Right lobe of liver (tissue), 6 donors: ENCODE measurements around the gene GALNT13. TPM values are rescaled to one million over a fixed set of nuclear protein-coding genes. Genes with fewer than 3 reads are reported as not detected.

ENCODE experiments used
- ATAC-seq, 4 donors: fragments of 200-7000 bp; cut with Tn5 transposase; one replicate each; pipeline ENCODE4 v1.9.1; 2020; ENCODE audit warnings: mild to moderate bottlenecking in 4 of 4, moderate library complexity in 4 of 4
- DNase-seq, 3 donors: peaks; one replicate each; pipeline ENCODE4 v3.0.0-alpha.2; 2020
- H3K27ac ChIP-seq, 3 donors: fragments of 200-600 bp; one replicate each; pipeline ENCODE4 v1.8.0; 2022
- H3K27me3 ChIP-seq, 2 donors: fragments of 200-600 bp; one replicate each; pipeline ENCODE4 v1.8.0; 2022
- H3K36me3 ChIP-seq, 4 donors: fragments of 200-600 bp; sonication (generic) in 1 of 4; one replicate each; pipeline versions ENCODE4 v1.5.1 to v1.8.0; 2017 to 2022; ENCODE audit warnings: control low read depth in 1 of 4
- H3K4me1 ChIP-seq, 4 donors: fragments of 200-600 bp; sonication (generic) in 1 of 4; one replicate each; pipeline versions ENCODE4 v1.5.1 to v1.8.0; 2017 to 2022; ENCODE audit warnings: control low read depth in 1 of 4
- H3K4me3 ChIP-seq, 3 donors: fragments of 200-600 bp; one replicate each; pipeline ENCODE4 v1.8.0; 2022
- H3K9me3 ChIP-seq, 4 donors: fragments of 200-600 bp; sonication (generic) in 1 of 4; one replicate each; pipeline versions ENCODE4 v1.5.1 to v1.8.0; 2017 to 2022; ENCODE audit warnings: control low read depth in 1 of 4
- CTCF ChIP-seq, 4 donors: fragments of 200-600 bp in 3 of 4; fragments of 450-650 bp in 1 of 4; IDR thresholded peaks; one replicate each; pipeline versions ENCODE4 v1.5.1 to v1.8.0; 2016 to 2022; ENCODE audit warnings: antibody characterized with exemption in 4 of 4, mild to moderate bottlenecking in 2 of 4
- POLR2A ChIP-seq: fragments of 450-650 bp; IDR thresholded peaks from one replicate; pipeline ENCODE4 v1.6.1; 2017; ENCODE audit warnings: antibody characterized with exemption, mild to moderate bottlenecking
- WGBS: methylation state at CpG from one replicate; pipeline ENCODE4 v1.1.6; 2018; ENCODE audit warnings: low coverage, low lambda C conversion rate; ENCODE audit not compliant: insufficient coverage; ENCODE audit errors: missing lambda C conversion rate; 5-methylcytosine and 5-hydroxymethylcytosine counted together
- intact Hi-C, 2 donors: fragments of 100-400 bp; cut with DNase I; formaldehyde crosslinking; loops; one replicate each; pipeline versions ENCODE4 v1.11.2 to v1.14.1; 2022
- total RNA-seq, 6 experiments: library from RNA; depleted of rRNA in 2 of 6; stranded (reverse); fragments of >200 nt in 2 of 6; fragmentation: NEBNext Ultra II Directional in 3 of 6; extraction: Animal tissue kit (Norgen Biotek cat#: 25700) in 3 of 6; gene quantifications; one replicate each; pipeline versions ENCODE4 v1.1.0 to v1.2.4, GENCODE V29; 2016 to 2023
- donor health status: DM: no; HTN: yes; CAD: no.
- donor health status: DM: no; HTN: no; CAD: no.
- donor health status: DM: no; HTN: no; CAD: no.
- donor health status: DM: no; HTN: yes; CAD: no.
- donor health status: DM: no; HTN: yes; CAD: no.

The GALNT13 gene
- total RNA-seq, 6 experiments from 2014 or later: not detected

GRCh38 chr2:154097833-154098398, 226.2 kb downstream of the GALNT13 start:
- intact Hi-C loops: no loop called here
- 53% methylated on average over 4 of the region's 4 CpGs for WGBS
- H3K9me3 ChIP-seq: no peaks in the 10 kb centered on the region

GRCh38 chr2:154120706-154121105, 249.0 kb downstream of the GALNT13 start:
- DNase-seq (no peak), ATAC-seq (no peak)
- no peak for TF ChIP-seq CTCF (IDR thresholded peaks at IDR 0.05)
- TF ChIP-seq POLR2A: no peak
- 41% methylated on average over 2 of the region's 2 CpGs for WGBS
- Histone ChIP-seq H3K27me3 (no peaks in the 10 kb centered on the region), H3K4me1 (no peaks in the 10 kb centered on the region), H3K9me3 (no peaks in the 10 kb centered on the region), H3K36me3 (no peaks in the 10 kb centered on the region), H3K4me3 (no peak overlapping the region), H3K27ac (no peak overlapping the region)
- intact Hi-C loops: no loop called here

More at GRCh38 chr2:154097833-154098398, 226.2 kb downstream of the GALNT13 start:
- no peaks in the 10 kb centered on the region for H3K36me3 ChIP-seq
- H3K4me1 ChIP-seq: no peaks in the 10 kb centered on the region
- no peaks in the 10 kb centered on the region for H3K27me3 ChIP-seq
- no peak overlapping the region for H3K27ac ChIP-seq
- ATAC-seq (no peak), DNase-seq (no peak)
- TF ChIP-seq POLR2A (no peak), CTCF (IDR thresholded peaks at IDR 0.05) (no peak)
- no peak overlapping the region for H3K4me3 ChIP-seq

GRCh38 chr2:154125891-154126290, 254.2 kb downstream of the GALNT13 start:
- H3K36me3 ChIP-seq: no peaks in the 10 kb centered on the region
- H3K27me3 ChIP-seq: no peaks in the 10 kb centered on the region
- H3K4me1 ChIP-seq: no peaks in the 10 kb centered on the region
- no peak overlapping the region for H3K27ac ChIP-seq
- no peaks in the 10 kb centered on the region for H3K9me3 ChIP-seq
- H3K4me3 ChIP-seq: no peak overlapping the region
- DNase-seq (no peak), ATAC-seq (no peak)
- intact Hi-C loops: no loop called here
- TF ChIP-seq POLR2A: no peak
- no peak for TF ChIP-seq CTCF (IDR thresholded peaks at IDR 0.05)

GRCh38 chr2:154130821-154131220, 259.1 kb downstream of the GALNT13 start:
- Histone ChIP-seq H3K9me3 (no peaks in the 10 kb centered on the region), H3K27ac (no peak overlapping the region), H3K36me3 (no peaks in the 10 kb centered on the region), H3K4me3 (no peak overlapping the region), H3K4me1 (no peaks in the 10 kb centered on the region), H3K27me3 (no peaks in the 10 kb centered on the region)
- intact Hi-C loops: no loop called here
- TF ChIP-seq CTCF (IDR thresholded peaks at IDR 0.05) (no peak), POLR2A (no peak)
- DNase-seq (no peak), ATAC-seq (no peak)
- WGBS: 50% methylated on average over 1 of the region's 1 CpG

GRCh38 chr2:154132827-154133226, 261.1 kb downstream of the GALNT13 start:
- H3K4me3 ChIP-seq: no peak overlapping the region
- H3K27me3 ChIP-seq: no peaks in the 10 kb centered on the region
- ATAC-seq (no peak), DNase-seq (no peak)
- no peaks in the 10 kb centered on the region for H3K36me3 ChIP-seq
- H3K27ac ChIP-seq: no peak overlapping the region
- TF ChIP-seq CTCF (IDR thresholded peaks at IDR 0.05): no peak
- TF ChIP-seq POLR2A: no peak
- H3K4me1 ChIP-seq: no peaks in the 10 kb centered on the region
- no peaks in the 10 kb centered on the region for H3K9me3 ChIP-seq
- WGBS: 26% methylated on average over 2 of the region's 2 CpGs
- intact Hi-C loops: no loop called here
